ENCODE measurements around the gene CIPC.

CIPC gene

GRCh38 chr14:77103951-77104350 lies 5.9 kb downstream of the CIPC start:
- no peak for DNase-seq (ENCODE audit: low read depth)

- DNase-seq (ENCODE audit: low read depth) = no peak
These were observed 6.3 kb downstream of the CIPC start for GRCh38 chr14:77104393-77104792.

- no peak for DNase-seq (ENCODE audit: low read depth)
These were observed 7.3 kb downstream of the CIPC start for GRCh38 chr14:77105145-77105939.

GRCh38 chr14:77106666-77107065 lies 8.6 kb downstream of the CIPC start:
- no peak for DNase-seq (ENCODE audit: low read depth)

GRCh38 chr14:77107228-77107627 lies 9.2 kb downstream of the CIPC start:
- DNase-seq (ENCODE audit: low read depth) = no peak

GRCh38 chr14:77108753-77109152 lies 10.7 kb downstream of the CIPC start:
- DNase-seq (ENCODE audit: low read depth) = no peak

GRCh38 chr14:77109656-77110055 lies 11.6 kb downstream of the CIPC start:
- no peak for DNase-seq (ENCODE audit: low read depth)

GRCh38 chr14:77110286-77110685 lies 12.2 kb downstream of the CIPC start:
- DNase-seq (ENCODE audit: low read depth) = no peak

- no peak for DNase-seq (ENCODE audit: low read depth)
These were observed 13.0 kb downstream of the CIPC start for GRCh38 chr14:77111021-77111420.

- no peak for DNase-seq (ENCODE audit: low read depth)
These were observed 15.6 kb downstream of the CIPC start for GRCh38 chr14:77113644-77114043.

- DNase-seq (ENCODE audit: low read depth) = no peak
These were observed 16.6 kb downstream of the CIPC start for GRCh38 chr14:77114609-77115008.

GRCh38 chr14:77116172-77116817 lies 18.2 kb downstream of the CIPC start:
- DNase-seq (ENCODE audit: low read depth) = no peak

GRCh38 chr14:77119851-77120250 lies 21.8 kb downstream of the CIPC start:
- no peak for DNase-seq (ENCODE audit: low read depth)

GRCh38 chr14:77120771-77121743 lies 23.0 kb downstream of the CIPC start:
- no peak for DNase-seq (ENCODE audit: low read depth)

GRCh38 chr14:77122526-77123125 lies 24.6 kb downstream of the CIPC start:
- no peak for DNase-seq (ENCODE audit: low read depth)

GRCh38 chr14:77123381-77124325 lies 25.6 kb downstream of the CIPC start:
- no peak for DNase-seq (ENCODE audit: low read depth)

- peak; percentile 20 for DNase-seq (ENCODE audit: low read depth)
These were observed 26.6 kb downstream of the CIPC start for GRCh38 chr14:77124345-77125280.

GRCh38 chr14:77125281-77125801 lies 27.3 kb downstream of the CIPC start:
- DNase-seq (ENCODE audit: low read depth) = no peak

- no peak for DNase-seq (ENCODE audit: low read depth)
These were observed 27.8 kb downstream of the CIPC start for GRCh38 chr14:77125823-77126325.

All from stimulated activated CD8-positive, alpha-beta memory T cell treated with anti-CD3 and anti-CD28 coated beads, Interleukin-12 subunit alpha, Interleukin-12 subunit beta, amount 100 ng/mL, for 1 hour (primary cell).